HepG2 (cell line): ENCODE measurements around the gene WDR7. TPM values are rescaled to one million over a fixed set of nuclear protein-coding genes. Genes with fewer than 3 reads are reported as not detected.

Experiments
- ATAC-seq: fragments of 200-7000 bp; cut with Tn5 transposase; 3 replicates; pipeline ENCODE4 v1.9.1; 2020; ENCODE audit warnings: mild to moderate bottlenecking, moderate library complexity
- BruUV-seq: library from RNA; stranded (reverse); fragments of 400-500 nt; replicated peaks from 2 replicates; lab custom pipeline; 2021; lab: Mats Ljungman, UMichigan
- CTCF ChIA-PET: fragments of 300-600 bp; formaldehyde crosslinking; extraction: SDS; loops from one replicate; lab custom pipeline; 2021; ENCODE audit warnings: low total read pairs, inconsistent platforms, low intra/inter-chr PET ratio; lab: Yijun Ruan, JAX
- POLR2A ChIA-PET: fragments of 350-600 bp; sonication (Branson Sonifier 250); formaldehyde crosslinking; loops from one replicate; lab custom pipeline; 2020; ENCODE audit warnings: antibody characterized with exemption, inconsistent platforms; lab: Yijun Ruan, JAX
- DNase-seq: peaks from one replicate; pipeline ENCODE4 v3.0.0-alpha.2; 2015; ENCODE audit warnings: low spot score
- FAIRE-seq: peaks from 3 replicates; lab custom pipeline; 2011; peaks lifted over from hg19 to GRCh38; lab: Jason Lieb, UNC
- H2AFZ ChIP-seq: one replicate; pipeline ENCODE4 v1.6.1; 2011; ENCODE audit warnings: low read length, inconsistent platforms
- H3K27ac ChIP-seq: fragments of 300-600 bp; 3 replicates; pipeline ENCODE4 v1.8.0; 2011; ENCODE audit warnings: mixed run types, mild to moderate bottlenecking, mixed read lengths, low read length, inconsistent platforms; ENCODE audit not compliant: insufficient read depth; ENCODE audit errors: extremely low read length
- H3K27me3 ChIP-seq, 2 experiments: fragments of 200-600 bp in 1 of 2; 2 replicates in 1 of 2; 3 replicates in 1 of 2; pipeline versions ENCODE4 v1.6.0 to v1.8.0; 2011; ENCODE audit warnings: low read length in 2 of 2, mild to moderate bottlenecking in 2 of 2, moderate library complexity in 2 of 2, inconsistent platforms in 1 of 2; ENCODE audit not compliant: insufficient read depth in 2 of 2, control insufficient read depth in 1 of 2
- H3K36me3 ChIP-seq, 2 experiments: fragments of 200-600 bp in 1 of 2; replicated peaks in 1 of 2; 2 replicates in 1 of 2; 3 replicates in 1 of 2; pipeline versions ENCODE4 v1.5.1 to v1.8.0; 2011; ENCODE audit warnings: low read length in 2 of 2, inconsistent platforms in 1 of 2; ENCODE audit not compliant: insufficient read depth in 2 of 2, control insufficient read depth in 1 of 2
- H3K4me1 ChIP-seq: 2 replicates; pipeline ENCODE4 v1.5.1; 2012; ENCODE audit warnings: low read length, inconsistent platforms; ENCODE audit not compliant: insufficient read depth
- H3K4me2 ChIP-seq: 2 replicates; pipeline ENCODE4 v1.6.0; 2011; ENCODE audit warnings: low read depth, low read length, inconsistent platforms
- H3K4me3 ChIP-seq, 3 experiments: fragments of 200-600 bp in 1 of 3; sonication (generic), shearing (Covaris generic) in 1 of 3; replicated peaks in 1 of 3; 2 replicates each; pipeline ENCODE4 v1.5.1; 2011 to 2016; ENCODE audit warnings: low read length in 3 of 3, inconsistent platforms in 2 of 3, low read depth in 2 of 3, mild to moderate bottlenecking in 2 of 3, control low read depth in 1 of 3, mixed read lengths in 1 of 3; ENCODE audit not compliant: insufficient read depth in 1 of 3
- H3K79me2 ChIP-seq: one replicate; pipeline ENCODE4 v1.6.1; 2011; ENCODE audit warnings: low read length, inconsistent platforms; ENCODE audit not compliant: insufficient read depth
- H3K9ac ChIP-seq: 2 replicates; pipeline ENCODE4 v1.6.0; 2011; ENCODE audit warnings: mild to moderate bottlenecking, low read depth, low read length, inconsistent platforms; ENCODE audit not compliant: insufficient read depth
- H3K9me3 ChIP-seq: 2 replicates; pipeline ENCODE4 v1.5.1; 2012; ENCODE audit warnings: mild to moderate bottlenecking, low read length
- H4K20me1 ChIP-seq: 2 replicates; pipeline ENCODE4 v1.6.0; 2011; ENCODE audit warnings: inconsistent platforms, mild to moderate bottlenecking, low read length, moderate library complexity; ENCODE audit not compliant: insufficient read depth
- FOXJ3 ChIP-seq: sonication (generic); formaldehyde crosslinking; IDR thresholded peaks from 2 replicates; pipeline ENCODE4 v1.4.0; 2020; ENCODE audit warnings: missing genetic modification reagents, mild to moderate bottlenecking, borderline replicate concordance
- MNT ChIP-seq: fragments of 450-650 bp; IDR thresholded peaks from 2 replicates; pipeline ENCODE4 v1.6.1; 2016
- TOPORS ChIP-seq: sonication (generic); formaldehyde crosslinking; IDR thresholded peaks from 2 replicates; pipeline ENCODE4 v1.8.0; 2023; ENCODE audit warnings: mild to moderate bottlenecking, missing genetic modification reagents
- ZNF280D ChIP-seq: sonication (generic); formaldehyde crosslinking; IDR thresholded peaks from 2 replicates; pipeline ENCODE4 v1.5.1; 2020; ENCODE audit warnings: mild to moderate bottlenecking, missing genetic modification reagents
- ZNF552 ChIP-seq: sonication (generic); formaldehyde crosslinking; IDR thresholded peaks from 2 replicates; pipeline ENCODE4 v1.9.0; 2022; ENCODE audit warnings: missing genetic modification reagents, mild to moderate bottlenecking, borderline replicate concordance
- ZNF746 ChIP-seq: sonication (generic); formaldehyde crosslinking; IDR thresholded peaks from 2 replicates; pipeline ENCODE4 v1.8.0; 2022; ENCODE audit warnings: mild to moderate bottlenecking, missing genetic modification reagents
- WGBS: methylation state at CpG from one replicate; pipeline ENCODE4 v1.1.6; 2017; ENCODE audit warnings: low lambda C conversion rate; 5-methylcytosine and 5-hydroxymethylcytosine counted together
- in situ Hi-C: cut with HindIII; loops from 2 replicates; pipeline ENCODE4 v1.10.0; 2017; ENCODE audit warnings: low pct_unique_long_range_greater_than_20kb; ENCODE audit not compliant: extremely low pct_ligation_motif_present
- intact Hi-C: fragments of 100-400 bp; cut with micrococcal nuclease; formaldehyde crosslinking; loops from one replicate; pipeline ENCODE4 v1.10.0; 2022; ENCODE audit not compliant: unreplicated experiment
- polyA plus RNA-seq, 8 experiments: library from polyadenylated mRNA; depleted of rRNA in 3 of 8; stranded (reverse) in 7 of 8; unstranded in 1 of 8; fragments of >200 nt; fragmentation: Illumina TruSeq in 4 of 8; extraction: Trizol in 4 of 8; gene quantifications; 2 replicates each; pipeline versions ENCODE4 v1.2.1 to v1.2.3, GENCODE V29; 2011 to 2016; ENCODE audit warnings: low read depth in 4 of 8, missing spikeins in 1 of 8, mixed read lengths in 1 of 8; ENCODE audit not compliant: insufficient read depth in 1 of 8
- total RNA-seq, 5 experiments: library from RNA; depleted of rRNA; stranded (reverse); fragments of >200 nt; fragmentation: Illumina TruSeq; extraction: Trizol; gene quantifications; 2 replicates each; pipeline ENCODE4 v1.2.3, GENCODE V29; 2016; ENCODE audit warnings: low read depth in 1 of 5

WDR7 gene
- total and polyA plus RNA-seq, 2 of the 13 experiments (the other 11 are each of a cell fraction or from before 2014, with no cell fraction given): 2.0 to 7.8 TPM

- POLR2A ChIA-PET: no interaction called here
- WGBS: 63% methylated on average over 5 of the region's 5 CpGs
These were observed 161.5 kb downstream of the WDR7 start for GRCh38 chr18:56812674-56813073.

More at GRCh38 chr18:56812674-56813073, 161.5 kb downstream of the WDR7 start:
- no peaks in the 10 kb centered on the region for H3K27me3 ChIP-seq
- peaks cover 9% of the 10 kb centered on the region; the same call in 1 of the 2 replicates for H3K4me1 ChIP-seq
- H3K27ac ChIP-seq: no peak overlapping the region
- H3K9ac ChIP-seq: no peak overlapping the region
- in situ Hi-C loops: no loop called here
- ATAC-seq (no peak), FAIRE-seq (no peak), DNase-seq (no peak)
- H2AFZ ChIP-seq: no peak overlapping the region
- H3K9me3 ChIP-seq: no peaks in the 10 kb centered on the region
- H3K36me3 ChIP-seq: no peaks in the 10 kb centered on the region
- H3K4me2 ChIP-seq: no peak overlapping the region
- TF ChIP-seq MNT: no peak
- no peak for TF ChIP-seq TOPORS (CRISPR knock-in tag)
- TF ChIP-seq ZNF746 (CRISPR knock-in tag): no peak
- TF ChIP-seq FOXJ3 (CRISPR knock-in tag): no peak
- TF ChIP-seq ZNF280D (CRISPR knock-in tag): no peak
- no peak for TF ChIP-seq ZNF552 (CRISPR knock-in tag)
- no peak overlapping the region for H3K4me3 ChIP-seq
- CTCF ChIA-PET: no interaction called here
- H3K79me2 ChIP-seq: no peaks in the 10 kb centered on the region
- intact Hi-C loops: no loop called here
- no TSS peak for BruUV-seq
- H4K20me1 ChIP-seq: no peaks in the 10 kb centered on the region
